PFSK-1 (cell line): ENCODE results near the gene OMA1.

ENCODE experiments used
- POLR2AphosphoS5 ChIP-seq: IDR thresholded peaks from 2 replicates; pipeline ENCODE4 v1.6.1; 2012; ENCODE audit warnings: low read depth, mild to moderate bottlenecking, control low read depth, low read length, moderate library complexity
- REST ChIP-seq, 2 experiments: IDR thresholded peaks; 2 replicates each; pipeline versions ENCODE4 v1.6.1 to v1.8.0; 2011 to 2012; ENCODE audit warnings: low read depth in 2 of 2, low read length in 2 of 2, control low read depth in 1 of 2, inconsistent platforms in 1 of 2, mild to moderate bottlenecking in 1 of 2, moderate library complexity in 1 of 2; ENCODE audit not compliant: insufficient read depth in 1 of 2

GRCh38 chr1:58581641-58582040 is 35.1 kb upstream of the OMA1 start:
- TF ChIP-seq POLR2AphosphoS5: no peak
- TF ChIP-seq REST (IDR thresholded peaks at IDR 0.05; ENCODE audit: insufficient read depth in 1 of 2, low read depth in 2 of 2, low read length in 2 of 2): no peak
